ENCODE measurements around the gene MAST3.

Gene MAST3

GRCh38 chr19:18097217-18097992, at the start of gene MAST3:
Gene MAST3 (plus strand): TSS chr19:18097778. CDS start chr19:18097793, 15 bp downstream.
- peak; percentile 74 for DNase-seq (ENCODE audit: low read depth)

GRCh38 chr19:18049385-18049784, 48.2 kb upstream of the MAST3 start:
- DNase-seq (ENCODE audit: low read depth), result no peak

GRCh38 chr19:18051887-18052286, 45.7 kb upstream of the MAST3 start:
- DNase-seq (ENCODE audit: low read depth), result no peak

GRCh38 chr19:18053576-18054219, 43.9 kb upstream of the MAST3 start:
- DNase-seq (ENCODE audit: low read depth), result peak; percentile 53

GRCh38 chr19:18055967-18056366, 41.6 kb upstream of the MAST3 start:
- DNase-seq (ENCODE audit: low read depth), result no peak

GRCh38 chr19:18057557-18057956, 40.0 kb upstream of the MAST3 start:
- no peak for DNase-seq (ENCODE audit: low read depth)

GRCh38 chr19:18058208-18059009, 39.2 kb upstream of the MAST3 start:
- DNase-seq (ENCODE audit: low read depth), result peak; percentile 80

- no peak for DNase-seq (ENCODE audit: low read depth)
Measured at GRCh38 chr19:18059297-18059696, 38.3 kb upstream of the MAST3 start.

GRCh38 chr19:18059902-18060301, 37.7 kb upstream of the MAST3 start:
- no peak for DNase-seq (ENCODE audit: low read depth)

GRCh38 chr19:18060472-18060871, 37.1 kb upstream of the MAST3 start:
- DNase-seq (ENCODE audit: low read depth), result no peak

- no peak for DNase-seq (ENCODE audit: low read depth)
Measured at GRCh38 chr19:18062028-18062427, 35.5 kb upstream of the MAST3 start.

GRCh38 chr19:18063463-18063862, 34.1 kb upstream of the MAST3 start:
- peak; percentile 58 for DNase-seq (ENCODE audit: low read depth)

GRCh38 chr19:18065173-18065495, 32.4 kb upstream of the MAST3 start:
- DNase-seq (ENCODE audit: low read depth), result no peak

GRCh38 chr19:18068395-18068794, 29.2 kb upstream of the MAST3 start:
- DNase-seq (ENCODE audit: low read depth), result no peak

- no peak for DNase-seq (ENCODE audit: low read depth)
Measured at GRCh38 chr19:18069383-18069782, 28.2 kb upstream of the MAST3 start.

- no peak for DNase-seq (ENCODE audit: low read depth)
Measured at GRCh38 chr19:18070181-18070580, 27.4 kb upstream of the MAST3 start.

GRCh38 chr19:18072335-18072734, 25.2 kb upstream of the MAST3 start:
- DNase-seq (ENCODE audit: low read depth), result no peak

- no peak for DNase-seq (ENCODE audit: low read depth)
Measured at GRCh38 chr19:18073197-18073596, 24.4 kb upstream of the MAST3 start.

GRCh38 chr19:18074192-18074591, 23.4 kb upstream of the MAST3 start:
- peak; percentile 20 for DNase-seq (ENCODE audit: low read depth)

GRCh38 chr19:18083929-18084684, 13.5 kb upstream of the MAST3 start:
- no peak for DNase-seq (ENCODE audit: low read depth)

GRCh38 chr19:18085702-18086457, 11.7 kb upstream of the MAST3 start:
- DNase-seq (ENCODE audit: low read depth), result no peak
